ELF-1 (cell line): ENCODE measurements around the gene SMIM21.

Experiments used
- DNase-seq: peaks from one replicate; pipeline ENCODE4 v3.0.0-alpha.2; 2016; ENCODE audit warnings: low read depth, low spot score

SMIM21 gene

GRCh38 chr18:75422341-75422910, 5.1 kb downstream of the SMIM21 start:
- no peak for DNase-seq

DNA sequence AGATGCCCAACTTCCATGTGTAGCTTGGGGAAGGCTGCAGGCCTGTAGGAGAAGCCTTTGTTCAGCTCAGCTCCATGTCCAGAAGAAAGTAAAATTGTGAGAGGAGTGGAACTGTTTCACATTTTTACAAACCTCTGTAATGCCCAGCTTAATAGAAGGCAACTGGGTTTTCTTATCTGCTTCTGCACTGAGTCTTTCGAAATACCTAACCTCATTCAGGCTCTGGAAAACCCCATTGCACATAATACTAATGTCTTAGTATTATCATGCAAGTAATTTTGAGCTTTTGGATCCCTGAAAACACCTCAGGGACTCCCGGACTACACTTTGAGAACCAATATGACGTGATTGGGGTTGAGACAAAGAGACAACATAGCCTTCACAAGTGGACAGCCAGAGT, 5.8 kb downstream of the SMIM21 start:
- no peak for DNase-seq

DNA sequence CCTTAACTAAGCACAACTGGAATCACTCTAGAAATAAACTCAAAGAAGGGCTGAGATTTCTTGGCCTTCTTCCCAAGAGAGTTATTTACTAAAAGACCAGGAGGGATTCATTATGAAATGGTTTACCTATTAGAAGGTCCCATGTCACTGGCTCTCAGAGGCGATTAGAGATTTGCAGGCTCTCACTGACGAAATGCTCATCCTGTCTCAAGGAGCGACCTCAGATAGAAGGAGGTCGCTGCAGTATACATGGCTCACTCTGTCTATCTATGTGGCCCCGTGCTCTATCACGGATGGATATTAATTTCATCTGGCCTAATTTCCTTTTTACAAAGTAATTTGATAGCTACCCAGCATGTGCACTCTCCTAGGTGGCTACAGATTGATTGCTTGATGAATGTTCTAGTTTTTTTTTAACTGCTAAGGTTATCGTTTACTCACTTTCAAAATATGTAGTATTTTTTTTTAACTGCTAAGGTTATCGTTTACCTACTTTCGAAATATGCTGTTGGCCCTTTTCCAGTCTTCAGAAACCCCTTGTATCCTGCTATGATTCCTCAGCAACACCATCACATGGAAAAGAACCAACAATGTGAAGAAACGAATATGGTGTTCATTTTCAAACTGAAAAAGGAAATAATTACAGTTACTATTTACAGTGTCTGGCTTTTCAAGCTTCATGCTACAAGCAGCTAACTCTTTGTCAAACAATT, 9.1 kb downstream of the SMIM21 start:
- DNase-seq, result no peak

GRCh38 chr18:75410611-75411010, 16.9 kb downstream of the SMIM21 start:
- DNase-seq, result no peak

- no peak for DNase-seq
Measured at GRCh38 chr18:75409806-75410205, 17.7 kb downstream of the SMIM21 start.

- no peak for DNase-seq
Measured at GRCh38 chr18:75408554-75409506, 18.7 kb downstream of the SMIM21 start.

DNA sequence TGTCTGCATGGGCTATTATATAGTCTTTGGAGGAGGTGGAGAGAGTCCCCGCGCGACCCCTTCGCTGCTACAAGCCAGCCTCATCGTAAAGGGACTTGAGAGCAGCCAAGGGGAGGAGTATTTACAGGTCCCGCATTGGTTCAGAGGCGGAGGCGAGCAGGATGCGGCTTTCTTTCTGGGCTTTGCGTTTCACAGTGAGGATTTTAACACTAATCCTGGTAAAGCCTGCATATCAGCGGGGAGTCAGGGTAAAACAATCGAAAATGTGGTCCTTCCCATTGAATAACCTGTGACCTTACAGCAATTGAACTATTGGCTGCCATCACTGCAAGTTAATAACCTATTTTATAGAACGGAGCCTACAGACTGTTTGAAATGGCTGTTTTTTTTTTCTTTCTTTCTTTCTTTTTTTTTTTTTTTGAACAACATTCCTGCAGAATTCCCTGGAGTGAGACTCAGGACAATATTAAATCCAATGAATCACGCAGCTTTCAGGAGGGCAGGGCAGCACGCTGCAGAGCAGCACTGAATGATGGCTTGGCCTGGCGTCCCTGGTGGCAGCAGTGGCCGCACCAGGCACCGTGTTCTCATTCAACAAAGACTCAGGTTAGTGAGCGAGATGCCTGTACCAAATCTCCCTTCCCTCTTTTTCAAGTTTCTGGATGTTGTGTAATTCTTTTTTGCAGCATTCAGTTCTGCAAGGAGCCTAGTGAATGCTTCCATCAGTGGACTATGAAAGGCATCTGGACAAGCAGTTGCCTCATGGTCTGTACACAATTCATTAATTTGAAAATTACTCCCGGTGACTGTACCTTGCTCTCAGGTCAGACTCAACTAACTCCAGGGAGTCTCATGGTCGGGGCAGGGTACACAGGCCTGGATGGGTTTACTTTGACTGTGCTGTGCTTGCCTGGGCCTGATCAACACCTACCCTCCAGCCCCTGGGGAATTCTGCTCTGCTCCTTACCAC, 19.8 kb downstream of the SMIM21 start:
- DNase-seq, result peak; percentile 60

DNA sequence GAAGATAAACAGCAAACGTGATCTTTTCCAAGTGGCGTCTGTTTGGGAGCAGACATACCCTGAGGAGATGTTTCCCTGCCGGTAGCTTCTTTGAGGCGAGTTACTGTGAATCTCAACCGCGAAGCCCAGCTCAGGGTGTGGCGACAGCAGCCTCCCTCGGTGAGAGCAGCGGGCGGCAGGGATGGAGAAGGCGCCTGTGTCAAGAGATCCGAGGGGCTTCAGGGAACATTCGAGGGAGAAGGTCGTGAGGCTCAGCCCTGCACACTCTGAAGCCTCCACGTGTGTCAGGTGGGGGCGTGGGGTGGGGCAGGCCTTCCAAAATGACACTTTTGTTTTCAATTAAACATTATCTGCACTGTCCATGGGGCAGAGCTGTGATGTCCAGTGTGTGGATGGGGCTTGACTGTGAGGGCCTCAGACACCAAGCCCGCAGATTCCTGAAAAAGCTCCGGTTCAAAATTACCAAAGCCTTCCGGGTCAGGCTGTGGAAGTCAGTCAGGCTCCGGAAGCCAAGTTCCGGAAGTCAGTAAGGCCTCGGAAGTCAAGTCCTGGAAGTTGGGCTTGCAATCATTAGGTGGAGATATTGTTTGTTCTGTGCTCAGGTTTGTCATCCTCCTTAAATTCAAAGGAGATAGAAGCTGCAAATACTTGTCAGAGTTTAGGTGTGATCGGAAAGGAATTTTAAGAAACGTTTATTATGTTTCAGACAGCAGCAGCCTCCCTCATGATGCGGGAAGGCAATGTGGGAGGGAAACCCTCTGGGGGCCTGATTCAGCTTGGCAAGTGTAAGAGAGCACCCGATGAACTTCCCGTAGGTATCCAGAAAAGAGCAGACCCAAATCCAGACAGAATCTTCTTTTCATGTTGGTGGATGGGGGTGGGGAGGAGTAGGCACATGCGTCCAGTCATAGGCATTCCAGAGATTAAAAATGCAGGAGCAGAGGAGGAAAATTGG, 20.7 kb downstream of the SMIM21 start:
- peak; percentile 19 for DNase-seq

GRCh38 chr18:75405351-75405750, 22.2 kb downstream of the SMIM21 start:
- no peak for DNase-seq

- no peak for DNase-seq
Measured at GRCh38 chr18:75400366-75400765, 27.1 kb downstream of the SMIM21 start.

GRCh38 chr18:75395137-75395536, 32.4 kb downstream of the SMIM21 start:
- DNase-seq, result peak; percentile 12

DNA sequence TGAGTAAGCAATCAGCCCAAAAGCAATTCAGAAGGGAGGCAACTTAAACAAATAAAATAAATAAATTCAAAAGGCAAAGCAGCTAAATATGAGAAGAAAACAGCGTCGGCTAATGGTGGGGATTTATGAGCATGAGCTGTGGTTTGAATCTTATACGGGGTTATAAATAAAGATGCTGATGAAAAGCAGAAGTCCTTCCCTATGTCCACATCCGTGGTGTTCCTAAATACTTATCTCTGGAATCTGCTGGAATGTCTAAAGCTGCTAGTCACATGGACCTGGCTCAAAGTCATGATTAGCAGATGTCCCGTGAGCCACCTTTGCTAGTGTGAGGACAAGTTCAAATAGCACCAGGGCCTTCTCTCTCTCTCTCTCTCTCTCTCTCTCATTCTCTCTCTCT, 33.8 kb downstream of the SMIM21 start:
- DNase-seq, result no peak

DNA sequence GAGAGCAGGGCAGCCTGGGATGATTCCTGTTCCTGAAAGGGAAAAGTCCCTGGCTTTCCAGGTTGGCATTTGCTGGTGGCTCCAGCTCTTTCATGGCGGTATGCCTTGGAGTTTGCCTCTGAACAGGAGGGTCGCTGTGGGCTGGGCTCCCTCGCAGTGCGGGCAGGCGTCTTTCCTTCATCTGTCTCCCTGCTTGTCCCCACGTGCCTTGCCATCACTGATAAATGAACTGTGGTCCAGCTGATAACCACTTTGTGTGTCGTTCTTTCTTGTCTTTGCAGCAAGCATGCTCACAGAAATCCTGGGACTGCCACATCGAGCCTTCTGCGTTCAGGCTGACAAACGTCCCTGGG, 35.3 kb downstream of the SMIM21 start:
- DNase-seq, result no peak

DNA sequence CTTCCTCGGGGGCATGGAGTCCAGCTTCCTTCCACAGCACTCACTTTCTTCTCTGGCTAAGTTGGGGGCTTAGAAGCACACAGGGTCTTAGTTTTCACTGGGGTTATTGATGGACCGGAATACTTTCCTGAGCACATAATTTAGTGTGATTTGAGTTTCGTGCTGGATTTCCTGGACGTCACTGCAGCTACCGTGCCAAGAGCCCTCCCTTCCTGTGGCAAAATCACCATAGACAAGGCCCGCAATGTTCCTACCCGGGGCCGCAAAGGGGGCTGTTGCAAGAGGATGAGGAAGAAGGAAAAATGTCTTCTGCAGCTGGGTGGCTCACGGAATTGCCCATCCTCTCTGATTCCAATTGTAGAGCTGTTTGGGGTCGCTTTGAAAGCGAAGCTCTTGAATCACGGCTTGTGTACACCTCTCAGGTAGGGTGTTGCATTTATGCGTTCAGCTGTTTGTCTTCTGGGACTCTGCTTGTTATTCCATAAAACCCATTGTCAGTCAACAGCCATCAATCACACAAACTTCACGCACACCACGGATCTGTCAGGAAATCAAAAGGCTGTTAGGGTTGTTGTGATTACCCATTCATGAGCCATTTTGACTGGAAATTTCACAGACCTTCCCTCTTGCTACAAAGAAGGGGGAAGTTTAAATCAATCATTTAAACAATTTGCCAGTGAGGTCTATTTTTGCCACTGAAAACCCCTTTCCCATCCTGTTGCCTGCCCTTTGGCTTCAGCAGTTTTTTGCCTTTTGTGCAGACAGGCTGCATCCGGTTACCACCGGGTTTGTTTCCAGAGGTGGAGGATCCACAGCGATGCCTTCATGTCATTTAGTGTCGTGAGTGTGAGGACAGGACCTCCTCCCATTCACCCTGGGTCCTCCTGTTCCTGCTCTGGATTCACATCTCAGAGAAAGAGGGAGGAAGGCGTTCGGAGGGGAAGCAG, 36.0 kb downstream of the SMIM21 start:
- no peak for DNase-seq

GRCh38 chr18:75390854-75391253, 36.6 kb downstream of the SMIM21 start:
- no peak for DNase-seq

DNA sequence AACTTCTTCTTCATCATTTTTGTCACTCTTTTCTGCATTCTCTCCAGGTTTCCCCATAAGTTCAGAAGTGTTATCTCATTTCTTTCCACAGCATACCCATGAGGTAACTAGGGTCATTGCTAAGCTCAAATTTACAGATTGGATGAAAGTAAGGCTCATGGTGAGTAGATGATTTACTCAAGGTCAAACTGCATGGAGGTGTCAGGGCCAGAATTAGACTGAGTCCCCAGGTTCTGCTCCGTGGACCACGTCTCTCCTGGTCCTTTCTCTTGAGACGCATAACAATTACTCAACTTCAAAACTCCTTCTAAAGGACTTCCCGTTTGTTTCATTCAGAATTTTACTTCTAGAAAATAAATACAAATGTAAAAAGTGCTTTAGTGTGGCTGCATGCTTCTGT, 43.4 kb downstream of the SMIM21 start:
- DNase-seq, result no peak

- DNase-seq, result no peak
Measured at GRCh38 chr18:75378376-75379315, 48.9 kb downstream of the SMIM21 start.

DNA sequence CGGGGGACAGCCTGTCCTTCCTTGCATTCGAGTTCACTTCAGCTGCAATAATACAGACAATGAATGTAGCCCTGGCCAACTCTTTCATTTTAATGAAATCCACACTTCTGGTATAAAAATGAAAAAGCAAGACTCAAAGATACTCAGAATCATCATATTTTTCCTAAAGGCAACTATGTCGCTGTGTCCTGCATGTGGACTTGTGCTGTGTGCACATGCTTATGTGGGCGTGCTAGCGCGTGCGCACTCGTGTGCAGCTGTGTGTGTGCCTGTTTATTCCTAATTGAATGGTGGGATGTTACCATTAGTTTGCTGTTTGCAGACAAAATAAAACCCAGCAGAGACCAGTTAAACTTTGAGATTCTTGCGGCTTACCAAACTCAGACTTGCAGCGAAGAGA, 49.6 kb downstream of the SMIM21 start:
- DNase-seq, result no peak
